H9 (cell line): ENCODE results near the gene SDK2. TPM values are rescaled to one million over a fixed set of nuclear protein-coding genes. Genes with fewer than 3 reads are reported as not detected.

Experiments
- DNase-seq: peaks from one replicate; pipeline ENCODE4 v3.0.0-alpha.2; 2017
- H2AFZ ChIP-seq: one replicate; pipeline ENCODE4 v1.6.1; 2013; ENCODE audit warnings: mild to moderate bottlenecking, low read length, control low read depth, moderate library complexity
- H2AK5ac ChIP-seq: 2 replicates; pipeline ENCODE4 v1.6.1; 2013; ENCODE audit warnings: low read length, control low read depth, mixed read lengths; ENCODE audit not compliant: insufficient read length
- H2BK120ac ChIP-seq: one replicate; pipeline ENCODE4 v1.6.1; 2013; ENCODE audit warnings: low read depth, mild to moderate bottlenecking, low read length, control low read depth, inconsistent platforms; ENCODE audit not compliant: poor library complexity, severe bottlenecking
- H2BK12ac ChIP-seq: 2 replicates; pipeline ENCODE4 v1.6.1; 2013; ENCODE audit warnings: low read length, control low read depth, mixed read lengths, low read depth; ENCODE audit not compliant: insufficient read length
- H2BK15ac ChIP-seq: 2 replicates; pipeline ENCODE4 v1.6.1; 2013; ENCODE audit warnings: low read depth, low read length, control low read depth
- H2BK20ac ChIP-seq: one replicate; pipeline ENCODE4 v1.6.1; 2013; ENCODE audit warnings: low read depth, mild to moderate bottlenecking, low read length, control low read depth, inconsistent platforms; ENCODE audit not compliant: poor library complexity, severe bottlenecking
- H2BK5ac ChIP-seq: 2 replicates; pipeline ENCODE4 v1.6.1; 2013; ENCODE audit warnings: low read length, control low read depth, mixed read lengths; ENCODE audit not compliant: insufficient read length
- H3K14ac ChIP-seq: 2 replicates; pipeline ENCODE4 v1.6.1; 2013; ENCODE audit warnings: low read length, control low read depth; ENCODE audit not compliant: insufficient read depth
- H3K18ac ChIP-seq: 2 replicates; pipeline ENCODE4 v1.6.1; 2013; ENCODE audit warnings: low read depth, mild to moderate bottlenecking, mixed read lengths, low read length, control low read depth; ENCODE audit not compliant: insufficient read length
- H3K23ac ChIP-seq: 2 replicates; pipeline ENCODE4 v1.6.1; 2013; ENCODE audit warnings: low read length, control low read depth, mixed read lengths, low read depth; ENCODE audit not compliant: insufficient read length
- H3K23me2 ChIP-seq: 2 replicates; pipeline ENCODE4 v1.6.1; 2013; ENCODE audit warnings: low read depth, mild to moderate bottlenecking, mixed read lengths, low read length, control low read depth; ENCODE audit not compliant: insufficient read length, poor library complexity, severe bottlenecking
- H3K27ac ChIP-seq: 2 replicates; pipeline ENCODE4 v1.5.1; 2013; ENCODE audit warnings: low read length, control low read depth, mixed read lengths, low read depth; ENCODE audit not compliant: insufficient read length
- H3K27me3 ChIP-seq: 2 replicates; pipeline ENCODE4 v1.6.1; 2013; ENCODE audit warnings: low read length, control low read depth, inconsistent platforms; ENCODE audit not compliant: insufficient read depth
- H3K4ac ChIP-seq: 2 replicates; pipeline ENCODE4 v1.6.1; 2013; ENCODE audit warnings: low read depth, mild to moderate bottlenecking, control low read depth, inconsistent platforms, low read length, moderate library complexity
- H3K4me1 ChIP-seq: 2 replicates; pipeline ENCODE4 v1.6.1; 2013; ENCODE audit warnings: low read length, control low read depth, inconsistent platforms; ENCODE audit not compliant: insufficient read depth
- H3K4me2 ChIP-seq: 2 replicates; pipeline ENCODE4 v1.6.1; 2013; ENCODE audit warnings: low read length, control low read depth, mixed read lengths; ENCODE audit not compliant: insufficient read length, insufficient read depth
- H3K56ac ChIP-seq: 2 replicates; pipeline ENCODE4 v1.6.1; 2013; ENCODE audit warnings: low read depth, mild to moderate bottlenecking, mixed read lengths, low read length, control low read depth; ENCODE audit not compliant: insufficient read length
- H3K79me1 ChIP-seq: 2 replicates; pipeline ENCODE4 v1.6.1; 2013; ENCODE audit warnings: low read depth, mild to moderate bottlenecking, moderate library complexity, low read length, control low read depth, inconsistent platforms; ENCODE audit not compliant: insufficient read depth, poor library complexity, severe bottlenecking
- H3K79me2 ChIP-seq: 2 replicates; pipeline ENCODE4 v1.6.1; 2013; ENCODE audit warnings: low read length, control low read depth, inconsistent platforms; ENCODE audit not compliant: insufficient read depth
- H3K9ac ChIP-seq: 2 replicates; pipeline ENCODE4 v1.6.1; 2013; ENCODE audit warnings: low read length, control low read depth, mixed read lengths; ENCODE audit not compliant: insufficient read length; ENCODE audit errors: extremely low read depth
- H3K9me3 ChIP-seq: one replicate; pipeline ENCODE4 v1.6.1; 2013; ENCODE audit warnings: low read depth, low read length, inconsistent platforms; ENCODE audit not compliant: control insufficient read depth
- H3T11ph ChIP-seq: one replicate; pipeline ENCODE4 v1.6.1; 2013; ENCODE audit warnings: mild to moderate bottlenecking, low read length, control low read depth, inconsistent platforms
- H4K20me1 ChIP-seq: one replicate; pipeline ENCODE4 v1.6.1; 2013; ENCODE audit not compliant: control insufficient read depth, insufficient read length, insufficient read depth
- H4K5ac ChIP-seq: 2 replicates; pipeline ENCODE4 v1.6.1; 2013; ENCODE audit warnings: low read depth, mild to moderate bottlenecking, mixed read lengths, low read length, control low read depth; ENCODE audit not compliant: insufficient read length
- H4K8ac ChIP-seq: replicated peaks from 2 replicates; pipeline ENCODE4 v1.6.1; 2013; ENCODE audit warnings: low read length, control low read depth, mixed read lengths, low read depth; ENCODE audit not compliant: insufficient read length
- H4K91ac ChIP-seq: 2 replicates; pipeline ENCODE4 v1.6.1; 2013; ENCODE audit warnings: low read depth, mild to moderate bottlenecking, moderate library complexity, mixed read lengths, low read length, control low read depth; ENCODE audit not compliant: insufficient read length
- H3K27ac Mint-ChIP-seq, 3 experiments: 2 replicates in 2 of 3; 3 replicates in 1 of 3; pipeline ENCODE4 v1.8.0; 2020 to 2021; ENCODE audit warnings: mixed read lengths in 3 of 3, mild to moderate bottlenecking in 1 of 3, moderate library complexity in 1 of 3
- H3K27me3 Mint-ChIP-seq: 2 replicates; pipeline ENCODE4 v1.8.0; 2021; ENCODE audit warnings: low read depth, mild to moderate bottlenecking, moderate library complexity, mixed read lengths
- H3K36me3 Mint-ChIP-seq, 3 experiments: 2 replicates in 2 of 3; 3 replicates in 1 of 3; pipeline ENCODE4 v1.8.0; 2020 to 2021; ENCODE audit warnings: low read depth in 3 of 3, mixed read lengths in 3 of 3; ENCODE audit not compliant: insufficient read depth in 1 of 3
- H3K4me1 Mint-ChIP-seq, 2 experiments: 2 replicates each; pipeline ENCODE4 v1.8.0; 2020; ENCODE audit warnings: mixed read lengths in 2 of 2
- H3K4me3 Mint-ChIP-seq, 2 experiments: 2 replicates in 1 of 2; 3 replicates in 1 of 2; pipeline ENCODE4 v1.8.0; 2020 to 2021; ENCODE audit warnings: mild to moderate bottlenecking in 2 of 2, mixed read lengths in 2 of 2, moderate library complexity in 1 of 2
- H3K9me3 Mint-ChIP-seq, 2 experiments: 2 replicates in 1 of 2; 3 replicates in 1 of 2; pipeline ENCODE4 v1.8.0; 2020; ENCODE audit warnings: mild to moderate bottlenecking in 2 of 2, mixed read lengths in 2 of 2, moderate library complexity in 1 of 2
- CTCF ChIP-seq: fragments of 200-600 bp; sonication (generic); conservative IDR thresholded peaks from 3 replicates; pipeline ENCODE4 v1.8.0; 2021; ENCODE audit warnings: antibody characterized with exemption, mild to moderate bottlenecking
- WGBS: extraction: QIAGEN DNeasy Blood & Tissue Kit; methylation state at CpG from one replicate; pipeline ENCODE4 v1.1.7; 2013; ENCODE audit warnings: missing lambda C conversion rate, low lambda C conversion rate, mixed read lengths; ENCODE audit not compliant: insufficient read length; ENCODE audit errors: extremely low coverage; 5-methylcytosine and 5-hydroxymethylcytosine counted together
- total RNA-seq: library from RNA; stranded (reverse); gene quantifications from 2 replicates; pipeline ENCODE4 v1.2.1, GENCODE V29; 2021

The SDK2 gene
- total RNA-seq, 1 experiment from 2014 or later = 9.1 TPM

- no CpG with 5 or more reads among the region's 7 CpGs for WGBS
- H3K4me3 Mint-ChIP-seq = no peak overlapping the region
- H2BK12ac ChIP-seq = no peak overlapping the region
- no peak overlapping the region for H2BK20ac ChIP-seq
- H2BK15ac ChIP-seq = no peak overlapping the region
- H3K9ac ChIP-seq = no peak overlapping the region
- H3K27ac Mint-ChIP-seq = peak overlapping the region in 2 of 3 experiments; percentile 39 to 68; a peak in 2 of 7 replicates
- H3K27me3 ChIP-seq = no peaks in the 10 kb centered on the region
- H3K36me3 Mint-ChIP-seq = peaks cover 0 to 18% (median 5%) of the 10 kb centered on the region in 3 experiments; a peak in 5 of 7 replicates
- H2AK5ac ChIP-seq = no peak overlapping the region
- no peak overlapping the region for H2BK120ac ChIP-seq
- H4K5ac ChIP-seq = no peak overlapping the region
- no peak overlapping the region for H4K8ac ChIP-seq
- no peak overlapping the region for H2BK5ac ChIP-seq
- H4K20me1 ChIP-seq = no peaks in the 10 kb centered on the region
- H3K18ac ChIP-seq = no peak overlapping the region
- no peaks in the 10 kb centered on the region for H3K23me2 ChIP-seq
- no peak for TF ChIP-seq CTCF
- no peak overlapping the region for H3K4ac ChIP-seq
- H3K27me3 Mint-ChIP-seq = no peaks in the 10 kb centered on the region; the same call in none of the 2 replicates
- H4K91ac ChIP-seq = no peak overlapping the region
- peaks cover 4% of the 10 kb centered on the region; the same call in 1 of the 2 replicates for H3K4me1 ChIP-seq
- no peaks in the 10 kb centered on the region for H3K79me2 ChIP-seq
- peaks cover 2 to 8% of the 10 kb centered on the region in 2 experiments; a peak in 2 of 5 replicates for H3K9me3 Mint-ChIP-seq
- H3K56ac ChIP-seq = no peak overlapping the region
- H3K23ac ChIP-seq = no peak overlapping the region
- H3T11ph ChIP-seq = no peak overlapping the region
- peaks cover 32 to 59% of the 10 kb centered on the region in 2 experiments for H3K4me1 Mint-ChIP-seq
- H3K79me1 ChIP-seq = no peaks in the 10 kb centered on the region
- DNase-seq = no peak
- H3K4me2 ChIP-seq = no peak overlapping the region
- H2AFZ ChIP-seq = no peak overlapping the region
- H3K14ac ChIP-seq = no peak overlapping the region
- H3K27ac ChIP-seq = no peak overlapping the region
- no peaks in the 10 kb centered on the region for H3K9me3 ChIP-seq
Measured at GRCh38 chr17:73625006-73625405, 19.2 kb downstream of the SDK2 start.
